Neuronal stem cell (in vitro differentiated cells): ENCODE measurements around the gene TECPR2.

Source experiments
- DNase-seq: peaks from one replicate; pipeline ENCODE4 v3.0.0-alpha.2; 2013; ENCODE audit warnings: low spot score
- H2AFZ ChIP-seq: one replicate; pipeline ENCODE4 v1.6.1; 2013; ENCODE audit warnings: mild to moderate bottlenecking, low read length, inconsistent platforms
- H2AK5ac ChIP-seq: 2 replicates; pipeline ENCODE4 v1.6.1; 2013; ENCODE audit warnings: low read depth, mild to moderate bottlenecking, inconsistent platforms, low read length, moderate library complexity, mixed read lengths
- H2BK120ac ChIP-seq: 2 replicates; pipeline ENCODE4 v1.6.1; 2013; ENCODE audit warnings: low read depth, mild to moderate bottlenecking, inconsistent platforms, low read length, moderate library complexity, mixed read lengths
- H2BK12ac ChIP-seq: one replicate; pipeline ENCODE4 v1.6.1; 2013; ENCODE audit warnings: low read length, inconsistent platforms
- H2BK15ac ChIP-seq: 2 replicates; pipeline ENCODE4 v1.6.1; 2013; ENCODE audit warnings: mild to moderate bottlenecking, low read length, inconsistent platforms, mixed read lengths
- H2BK5ac ChIP-seq: one replicate; pipeline ENCODE4 v1.6.1; 2013; ENCODE audit warnings: inconsistent platforms, mild to moderate bottlenecking, low read length, moderate library complexity
- H3K14ac ChIP-seq: one replicate; pipeline ENCODE4 v1.6.1; 2013; ENCODE audit warnings: low read length, inconsistent platforms
- H3K18ac ChIP-seq: 2 replicates; pipeline ENCODE4 v1.6.1; 2013; ENCODE audit warnings: low read length, inconsistent platforms
- H3K23ac ChIP-seq: 2 replicates; pipeline ENCODE4 v1.6.1; 2013; ENCODE audit warnings: low read depth, mild to moderate bottlenecking, mixed read lengths, low read length, inconsistent platforms; ENCODE audit not compliant: poor library complexity
- H3K27ac ChIP-seq: replicated peaks from 3 replicates; pipeline ENCODE4 v1.5.1; 2013; ENCODE audit warnings: low read length, inconsistent platforms
- H3K27me3 ChIP-seq, 3 experiments: 2 replicates each; pipeline ENCODE4 v1.6.1; 2013; ENCODE audit warnings: low read length in 3 of 3, mild to moderate bottlenecking in 2 of 3, inconsistent platforms in 1 of 3, low read depth in 1 of 3, mixed read lengths in 1 of 3, moderate library complexity in 1 of 3; ENCODE audit not compliant: control insufficient read depth in 3 of 3, insufficient read depth in 3 of 3
- H3K36me3 ChIP-seq, 2 donors: replicated peaks in 1 of 2; 2 replicates each; pipeline ENCODE4 v1.6.1; 2013; ENCODE audit warnings: low read length in 2 of 2; ENCODE audit not compliant: control insufficient read depth in 2 of 2, insufficient read depth in 2 of 2
- H3K4ac ChIP-seq: 2 replicates; pipeline ENCODE4 v1.6.1; 2013; ENCODE audit warnings: inconsistent platforms, mild to moderate bottlenecking, low read length, moderate library complexity
- H3K4me1 ChIP-seq, 2 donors: 1 replicate in 1 of 2; 2 replicates in 1 of 2; pipeline ENCODE4 v1.6.1; 2013; ENCODE audit warnings: low read length in 2 of 2, low read depth in 1 of 2; ENCODE audit not compliant: control insufficient read depth in 2 of 2, insufficient read depth in 1 of 2
- H3K4me2 ChIP-seq: one replicate; pipeline ENCODE4 v1.6.1; 2013; ENCODE audit warnings: mild to moderate bottlenecking, low read length, inconsistent platforms; ENCODE audit not compliant: insufficient read depth, poor library complexity, severe bottlenecking
- H3K4me3 ChIP-seq, 2 donors: 2 replicates each; pipeline ENCODE4 v1.5.1; 2013; ENCODE audit warnings: low read length in 2 of 2, mild to moderate bottlenecking in 2 of 2, inconsistent platforms in 1 of 2, moderate library complexity in 1 of 2
- H3K79me1 ChIP-seq: one replicate; pipeline ENCODE4 v1.6.1; 2013; ENCODE audit warnings: low read depth, mild to moderate bottlenecking, inconsistent platforms, low read length, moderate library complexity
- H3K9ac ChIP-seq: one replicate; pipeline ENCODE4 v1.6.1; 2013; ENCODE audit warnings: mild to moderate bottlenecking, low read depth, low read length, inconsistent platforms; ENCODE audit not compliant: poor library complexity
- H3K9me3 ChIP-seq, 2 donors: replicated peaks in 1 of 2; 2 replicates each; pipeline versions ENCODE3 to v1.6.1; 2013; ENCODE audit warnings: low read length in 2 of 2, mild to moderate bottlenecking in 2 of 2, inconsistent platforms in 1 of 2, low read depth in 1 of 2, mixed read lengths in 1 of 2, moderate library complexity in 1 of 2; ENCODE audit not compliant: control insufficient read depth in 2 of 2, insufficient read depth in 1 of 2
- H4K8ac ChIP-seq: one replicate; pipeline ENCODE4 v1.6.1; 2013; ENCODE audit warnings: low read depth, mild to moderate bottlenecking, inconsistent platforms, low read length, moderate library complexity
- H4K91ac ChIP-seq: one replicate; pipeline ENCODE4 v1.6.1; 2013; ENCODE audit warnings: low read length, low read depth, mild to moderate bottlenecking, inconsistent platforms; ENCODE audit not compliant: poor library complexity
- WGBS, 2 donors: extraction: QIAGEN DNeasy Blood & Tissue Kit; methylation state at CpG; one replicate each; pipeline ENCODE4 v1.1.7; 2013; ENCODE audit warnings: missing lambda C conversion rate in 2 of 2, mixed read lengths in 1 of 2; ENCODE audit not compliant: insufficient read length in 2 of 2, insufficient replicate concordance in 1 of 2; ENCODE audit errors: extremely low coverage in 2 of 2; 5-methylcytosine and 5-hydroxymethylcytosine counted together

Gene TECPR2

GRCh38 chr14:102544747-102545460 lies 182.2 kb downstream of the TECPR2 start:
- Histone ChIP-seq H2AK5ac (peak overlapping the region; percentile 84), H4K91ac (no peak overlapping the region), H3K4me3 (peak overlapping the region in 1 of 2 donors; percentile 48), H3K27ac (no peak overlapping the region), H2BK12ac (no peak overlapping the region), H3K27me3 (peaks cover 8 to 36% (median 23%) of the 10 kb centered on the region in 3 experiments), H2BK15ac (peak overlapping the region; percentile 91), H3K18ac (peak overlapping the region; percentile 93), H3K14ac (peak overlapping the region; percentile 21), H3K9ac (peak overlapping the region; percentile 63), H3K9me3 (no peaks in the 10 kb centered on the region), H3K4ac (no peak overlapping the region), H3K23ac (peak overlapping the region; percentile 57), H2BK120ac (peak overlapping the region; percentile 89), H4K8ac (no peak overlapping the region), H3K4me1 (peaks cover 6 to 13% of the 10 kb centered on the region in 2 donors), H3K36me3 (no peaks in the 10 kb centered on the region), H3K4me2 (peak overlapping the region; percentile 45), H2BK5ac (peak overlapping the region; percentile 33), H3K79me1 (no peaks in the 10 kb centered on the region), H2AFZ (peak overlapping the region; percentile 91)
- no peak for DNase-seq
- no CpG with 5 or more reads among the region's 66 CpGs for WGBS, 2 donors

GRCh38 chr14:102545461-102546265 lies 182.9 kb downstream of the TECPR2 start:
- WGBS, 2 donors = no CpG with 5 or more reads among the region's 29 CpGs
- no peak overlapping the region for H3K4ac ChIP-seq
- DNase-seq = no peak
- H3K9ac ChIP-seq = peak overlapping the region; percentile 63
- peak overlapping the region; percentile 97 for H2BK15ac ChIP-seq
- H3K23ac ChIP-seq = peak overlapping the region; percentile 57
- no peak overlapping the region for H3K27ac ChIP-seq
- peak overlapping the region; percentile 91 for H2AFZ ChIP-seq
- H3K4me1 ChIP-seq = peaks cover 6 to 7% of the 10 kb centered on the region in 2 donors
- peak overlapping the region; percentile 88 for H2AK5ac ChIP-seq
- H3K18ac ChIP-seq = peak overlapping the region; percentile 93
- H2BK12ac ChIP-seq = peak overlapping the region; percentile 58
- H3K79me1 ChIP-seq = no peaks in the 10 kb centered on the region
- peak overlapping the region; percentile 89 for H2BK120ac ChIP-seq
- peak overlapping the region; percentile 11 for H4K91ac ChIP-seq
- no peak overlapping the region for H3K4me2 ChIP-seq
- H3K14ac ChIP-seq = peak overlapping the region; percentile 31
- peak overlapping the region; percentile 33 for H2BK5ac ChIP-seq
- H3K36me3 ChIP-seq = no peaks in the 10 kb centered on the region
- H3K9me3 ChIP-seq = no peaks in the 10 kb centered on the region
- H4K8ac ChIP-seq = no peak overlapping the region
- no peak overlapping the region for H3K4me3 ChIP-seq
- H3K27me3 ChIP-seq = peaks cover 8 to 39% (median 23%) of the 10 kb centered on the region in 3 experiments

GRCh38 chr14:102548616-102549240 lies 186.0 kb downstream of the TECPR2 start:
- no peak overlapping the region for H2AFZ ChIP-seq
- no peaks in the 10 kb centered on the region for H3K36me3 ChIP-seq
- H3K9me3 ChIP-seq = no peaks in the 10 kb centered on the region
- no CpG with 5 or more reads among the region's 3 CpGs for WGBS, 2 donors
- no peak overlapping the region for H4K8ac ChIP-seq
- H2BK12ac ChIP-seq = no peak overlapping the region
- DNase-seq = no peak
- H3K4me3 ChIP-seq = no peak overlapping the region
- peaks cover 6 to 11% of the 10 kb centered on the region in 2 donors for H3K4me1 ChIP-seq
- H3K4me2 ChIP-seq = no peak overlapping the region
- H3K14ac ChIP-seq = no peak overlapping the region
- H2BK120ac ChIP-seq = no peak overlapping the region
- H3K27me3 ChIP-seq = peaks cover 8 to 27% (median 23%) of the 10 kb centered on the region in 3 experiments
- no peak overlapping the region for H3K23ac ChIP-seq
- no peak overlapping the region for H2BK5ac ChIP-seq
- no peak overlapping the region for H3K9ac ChIP-seq
- no peaks in the 10 kb centered on the region for H3K79me1 ChIP-seq
- H4K91ac ChIP-seq = no peak overlapping the region
- no peak overlapping the region for H2BK15ac ChIP-seq
- H3K18ac ChIP-seq = no peak overlapping the region
- no peak overlapping the region for H2AK5ac ChIP-seq
- H3K4ac ChIP-seq = no peak overlapping the region
- no peak overlapping the region for H3K27ac ChIP-seq
